ENCODE data around the gene DUSP3.

DNA sequence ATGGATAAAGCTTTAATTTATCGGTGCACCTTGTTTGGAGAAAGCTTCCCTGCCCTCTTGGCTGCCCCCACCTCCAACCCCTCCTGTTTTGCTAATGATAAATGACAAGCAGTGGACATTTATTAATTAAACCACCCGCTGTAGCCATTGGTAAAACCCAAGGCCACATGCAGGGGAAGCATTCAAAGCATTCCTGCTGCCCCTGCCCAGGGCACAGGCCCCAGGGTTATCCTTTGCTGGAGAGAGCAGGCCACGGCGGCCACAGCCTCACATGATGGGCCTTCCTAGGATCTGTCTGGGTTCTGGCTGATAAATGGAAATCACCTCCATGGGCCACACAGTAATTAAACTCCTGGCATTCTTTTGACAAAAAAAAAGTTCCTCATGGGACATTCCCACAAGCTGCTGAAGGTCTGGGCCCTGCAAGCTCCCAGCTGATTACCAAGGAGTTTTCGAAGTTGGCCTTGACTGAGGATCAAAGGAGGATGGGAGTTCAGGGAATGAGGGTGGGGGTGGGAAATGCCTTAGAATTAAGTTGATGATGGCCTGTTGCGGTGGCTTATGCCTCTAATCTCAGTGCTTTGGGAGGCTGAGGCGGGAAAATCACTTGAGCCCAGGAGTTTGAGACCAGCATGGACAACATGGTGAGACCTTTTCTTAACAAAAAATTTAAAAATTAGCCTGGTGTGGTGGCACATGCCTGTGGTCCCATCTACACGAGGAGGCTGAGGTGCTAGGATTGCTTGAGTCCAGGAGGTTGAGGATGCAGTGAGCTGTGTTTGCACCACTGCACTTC, 55.7 kb downstream of the DUSP3 start:
- no peak for TF ChIP-seq EZH2 (IDR thresholded peaks at IDR 0.05; ENCODE audit: insufficient read depth, poor library complexity, severe bottlenecking)
- TF ChIP-seq EZH2phosphoT487 (IDR thresholded peaks at IDR 0.05; ENCODE audit: insufficient read depth, low read depth): no peak

Measured in GM23248 (cell line).